Globus pallidus (tissue), 1 donor: ENCODE results near the gene CBY1.

Experiments
- DNase-seq: peaks from one replicate; pipeline ENCODE4 v3.0.0-alpha.2; 2015; ENCODE audit warnings: low spot score

Gene CBY1

DNA sequence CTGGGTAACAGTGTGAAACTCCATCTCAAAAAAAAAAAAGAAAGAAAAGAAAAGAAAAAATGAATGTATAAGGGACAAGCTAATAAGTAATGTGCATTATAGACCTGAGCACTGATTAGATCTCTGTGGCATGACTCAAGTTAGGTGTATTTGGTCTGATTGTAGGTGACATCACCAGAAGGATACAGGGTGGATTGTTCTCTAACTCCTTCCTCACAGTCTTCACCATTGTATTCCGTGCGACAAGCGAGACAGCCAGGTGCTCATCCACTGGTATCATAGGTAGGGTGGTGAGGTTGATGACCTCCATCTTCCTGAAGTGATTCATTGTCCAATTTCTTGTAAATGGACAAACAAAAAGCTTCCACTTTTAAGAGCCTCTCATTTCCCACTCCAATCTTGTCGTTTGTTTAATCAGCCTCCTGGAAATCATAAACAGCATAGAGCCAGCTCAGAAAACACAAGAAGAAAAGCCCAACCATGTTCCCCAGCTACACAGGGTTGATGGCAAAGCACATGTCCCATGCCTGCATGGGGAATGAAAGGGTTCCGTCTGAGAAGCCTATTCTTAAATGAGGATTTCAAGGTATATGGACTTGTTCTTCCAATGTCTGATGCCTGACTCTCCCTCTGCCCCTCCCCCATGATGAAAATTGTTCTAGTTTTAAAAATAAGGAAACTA lies 6.5 kb upstream of the CBY1 start:
- DNase-seq: no peak

DNA sequence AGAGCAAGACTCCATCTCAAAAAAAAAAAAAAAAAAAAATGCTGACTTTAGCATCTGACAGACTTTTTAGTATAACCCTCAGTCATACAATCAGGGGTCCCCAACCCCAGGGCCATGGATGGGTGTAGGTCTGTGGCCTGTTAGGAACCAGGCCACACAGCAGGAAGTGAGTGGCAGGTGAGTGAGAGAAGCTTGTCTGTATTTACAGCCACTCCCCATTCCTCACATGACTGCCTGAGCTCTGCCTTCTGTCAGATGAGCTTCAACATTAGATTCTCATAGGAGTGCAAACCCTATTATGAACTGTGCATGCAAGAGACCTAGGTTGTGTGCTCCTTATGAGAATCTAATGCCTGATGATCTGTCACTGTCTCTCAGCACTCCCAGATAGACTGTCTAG lies 3.6 kb upstream of the CBY1 start:
- DNase-seq: no peak

DNA sequence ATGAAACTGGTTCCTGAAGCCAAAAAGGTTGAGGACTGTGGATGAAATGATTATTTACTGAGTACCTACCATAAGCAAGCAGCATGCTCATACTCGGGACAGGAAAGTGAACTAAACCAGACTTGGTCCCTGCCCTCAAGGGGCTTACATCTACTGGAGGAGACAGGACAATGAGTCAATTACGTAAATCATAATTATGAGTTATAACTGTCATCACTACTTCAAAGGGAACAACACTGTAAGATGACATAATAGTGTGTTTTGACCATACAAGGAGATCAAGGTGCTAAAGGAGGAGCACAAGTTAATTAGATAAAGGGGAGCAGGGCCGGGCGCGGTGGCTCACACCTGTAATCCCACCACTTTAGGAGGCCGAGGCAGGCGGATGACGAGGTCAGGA lies 2.7 kb upstream of the CBY1 start:
- no peak for DNase-seq

DNA sequence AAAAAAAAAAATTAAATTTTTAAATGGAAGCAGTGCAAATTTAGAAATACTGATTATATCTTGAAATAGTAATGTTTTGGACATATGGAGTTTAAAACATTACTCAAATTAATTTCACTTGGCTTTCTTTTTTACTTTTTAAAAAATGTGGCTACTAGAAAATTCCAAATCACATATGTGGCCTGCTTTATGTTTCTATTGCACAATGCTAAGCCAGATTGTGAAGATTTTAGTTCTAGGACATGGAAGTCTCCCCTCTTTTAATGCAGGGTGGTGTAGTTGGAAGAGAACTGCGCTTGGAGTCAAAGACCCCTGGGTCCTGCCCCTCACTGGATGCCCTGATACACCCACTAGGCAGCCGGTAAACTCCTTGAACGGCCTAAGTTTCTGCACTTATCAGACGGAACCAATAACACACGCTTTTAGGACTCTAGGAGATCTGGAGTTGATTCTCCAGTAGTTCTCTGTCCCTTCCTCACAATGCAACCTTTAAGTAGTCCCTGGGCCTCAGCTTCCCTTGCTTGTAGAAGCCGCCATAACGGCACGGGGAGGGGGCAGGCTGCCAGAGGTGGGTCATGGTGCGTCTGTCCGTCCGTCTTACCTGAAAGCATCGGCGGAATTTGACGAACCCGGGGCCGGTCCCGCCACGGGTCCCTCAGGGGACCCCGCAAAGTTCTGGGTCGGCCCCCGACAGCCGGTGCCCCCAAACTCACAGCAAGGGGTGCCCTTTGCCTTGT lies 751 bp upstream of the CBY1 start:
- DNase-seq: no peak

DNA sequence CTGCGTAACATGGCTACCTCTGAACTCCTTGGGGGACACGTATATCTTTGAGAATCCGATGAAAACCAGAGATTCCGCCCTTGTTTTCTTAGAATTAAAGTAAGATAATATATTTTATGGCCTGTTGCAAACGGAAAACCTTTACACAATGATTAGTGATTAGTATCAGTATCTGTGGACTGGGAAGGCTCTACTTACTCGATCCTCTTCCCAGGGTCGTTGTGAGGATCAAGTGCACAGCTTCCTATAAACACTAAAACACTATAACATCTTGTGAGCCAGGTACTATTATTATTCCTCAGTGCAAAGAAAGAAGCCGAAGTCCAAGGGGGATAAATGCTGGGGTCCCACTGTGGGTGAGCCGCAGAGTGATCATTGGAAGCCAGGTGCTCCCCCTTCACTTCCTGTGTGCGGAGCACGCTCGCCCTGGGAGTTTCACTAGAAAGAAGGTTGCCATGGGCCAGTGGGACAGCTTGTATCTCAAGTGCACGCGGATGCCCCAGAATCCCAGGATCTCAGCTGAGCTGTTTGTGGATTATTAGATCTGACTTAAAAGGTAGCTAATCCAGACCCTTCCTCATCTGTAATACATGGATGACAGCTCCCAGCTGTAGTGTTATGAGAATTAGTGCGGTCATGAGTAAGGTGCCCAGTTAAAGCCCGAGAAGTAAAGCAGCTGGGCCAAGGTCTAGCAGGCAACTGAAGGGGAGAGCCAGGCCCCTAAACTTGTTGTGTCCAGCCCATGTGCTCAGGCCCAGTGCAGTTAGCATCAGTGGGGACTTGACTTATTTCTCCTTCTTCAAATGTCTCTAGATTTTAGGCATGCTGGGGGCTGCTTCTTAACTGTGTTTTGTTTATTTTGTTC lies 839 bp downstream of the CBY1 start:
- DNase-seq: no peak

DNA sequence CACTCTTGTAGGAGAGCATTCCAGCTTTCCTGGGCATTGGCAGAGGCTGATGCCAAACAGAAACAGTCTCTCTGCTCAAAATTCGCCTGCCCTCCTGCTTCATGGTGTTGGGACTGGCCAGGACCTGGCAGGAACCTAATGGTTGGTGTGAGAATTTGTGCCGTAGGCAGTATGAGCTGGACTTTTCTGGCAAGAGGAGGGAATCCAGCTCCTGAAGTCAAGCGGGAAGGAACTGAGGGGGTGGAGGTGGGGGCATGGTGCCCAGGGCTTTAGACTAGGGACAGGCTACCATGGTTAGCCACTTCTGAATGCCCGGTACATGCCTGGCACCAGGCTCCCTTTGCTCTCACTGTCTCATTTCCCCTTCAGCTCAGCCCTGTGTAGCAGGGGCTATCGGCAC lies 18.4 kb downstream of the CBY1 start:
- peak; percentile 57 for DNase-seq

DNA sequence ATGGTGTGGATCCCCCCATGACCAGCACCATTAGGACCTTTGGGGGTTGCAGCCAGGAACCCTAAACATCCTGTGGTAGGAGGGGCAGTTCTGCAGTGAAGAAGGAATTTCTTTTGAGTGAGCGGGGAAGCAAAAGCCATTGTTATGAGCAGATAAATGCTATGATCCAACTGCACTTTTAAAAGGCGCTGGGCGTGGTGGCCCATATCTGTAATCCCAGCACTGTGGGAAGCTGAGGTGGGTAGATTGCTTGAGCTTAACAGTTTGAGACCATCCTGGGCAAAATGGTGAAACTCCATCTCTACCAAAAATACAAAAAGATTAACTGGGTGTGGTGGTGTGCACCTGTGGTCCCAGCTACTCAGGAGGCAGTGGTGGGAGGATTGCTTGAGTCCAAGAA lies 19.4 kb downstream of the CBY1 start:
- DNase-seq: no peak

DNA sequence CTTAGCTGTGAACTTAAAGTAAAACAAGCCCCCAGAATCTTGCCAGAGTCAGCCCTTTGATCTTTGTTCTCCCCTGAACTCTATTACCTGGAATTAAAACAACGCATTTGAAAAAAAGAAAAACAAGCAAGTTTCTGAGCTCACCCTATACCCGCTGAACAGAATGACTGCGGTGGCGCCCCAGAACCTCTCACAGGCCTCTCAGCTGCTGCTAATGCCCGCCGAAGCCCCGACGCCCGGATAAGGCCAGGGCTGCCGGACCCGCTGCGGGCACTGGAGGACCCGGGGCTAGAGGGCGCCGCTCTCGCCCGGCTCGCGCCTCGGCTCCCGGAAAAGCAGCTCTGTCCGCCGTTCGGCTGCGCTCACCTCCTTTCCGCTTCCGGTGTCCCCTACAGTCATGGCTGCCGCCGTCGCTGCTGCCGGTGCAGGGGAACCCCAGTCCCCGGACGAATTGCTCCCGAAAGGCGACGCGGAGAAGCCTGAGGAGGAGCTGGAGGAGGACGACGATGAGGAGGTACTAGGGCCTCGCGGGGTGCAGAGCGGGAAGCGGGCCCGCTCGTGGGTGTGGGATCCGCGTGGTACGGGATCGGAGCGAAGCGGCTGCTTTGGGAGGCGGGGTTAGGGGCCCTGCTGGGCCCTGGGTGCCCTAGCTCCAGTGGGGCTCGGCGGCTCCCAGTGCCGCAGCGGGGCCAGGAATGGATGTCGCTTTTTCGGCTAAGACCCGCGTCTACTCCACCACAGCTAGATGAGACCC lies 25.3 kb downstream of the CBY1 start, which contains the start of gene TOMM22:
Gene TOMM22 (plus strand): TSS at position 376 of the 754 bp plus-strand sequence. CDS start 22 bp downstream, at position 398.
- DNase-seq: peak; percentile 87

DNA sequence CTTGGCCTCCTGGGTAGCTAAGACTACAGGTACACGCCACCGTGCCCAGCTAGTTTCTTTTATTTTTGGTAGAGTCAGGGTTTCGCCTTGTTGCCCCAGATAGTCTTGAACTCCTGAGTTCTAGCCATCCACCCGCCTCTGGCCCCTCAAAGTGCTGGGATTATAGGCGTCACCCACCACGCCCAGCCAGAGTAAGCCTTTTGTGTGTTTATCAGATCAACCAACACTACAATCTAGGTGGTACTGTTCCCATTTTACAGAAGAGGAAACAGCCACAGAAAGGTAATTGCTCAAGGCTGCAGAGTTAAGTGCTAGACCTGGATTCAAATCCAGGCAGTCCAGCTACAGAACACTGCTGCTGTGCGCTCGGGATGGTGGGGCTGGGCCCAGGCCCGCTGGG lies 28.5 kb downstream of the CBY1 start:
- DNase-seq: no peak

DNA sequence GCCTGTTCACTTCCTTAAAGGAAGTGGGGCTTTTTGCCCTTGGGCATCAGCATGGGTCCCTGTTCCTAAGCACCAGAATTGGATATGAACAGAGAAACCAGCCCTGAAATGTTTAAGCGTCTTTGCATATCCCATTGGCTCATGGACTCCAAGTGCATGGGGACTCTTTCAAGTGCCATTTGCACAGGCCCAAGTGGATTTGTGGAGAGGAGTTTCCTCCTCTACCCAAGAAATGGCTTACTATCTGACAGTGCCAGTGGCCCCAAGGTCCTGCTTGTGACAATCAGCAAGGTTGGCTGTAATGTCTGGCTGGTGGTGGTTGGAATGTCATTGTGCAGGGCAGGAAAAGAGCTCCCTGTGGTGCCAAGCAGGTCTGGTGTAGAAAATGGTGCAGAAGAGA lies 29.3 kb downstream of the CBY1 start:
- no peak for DNase-seq

DNA sequence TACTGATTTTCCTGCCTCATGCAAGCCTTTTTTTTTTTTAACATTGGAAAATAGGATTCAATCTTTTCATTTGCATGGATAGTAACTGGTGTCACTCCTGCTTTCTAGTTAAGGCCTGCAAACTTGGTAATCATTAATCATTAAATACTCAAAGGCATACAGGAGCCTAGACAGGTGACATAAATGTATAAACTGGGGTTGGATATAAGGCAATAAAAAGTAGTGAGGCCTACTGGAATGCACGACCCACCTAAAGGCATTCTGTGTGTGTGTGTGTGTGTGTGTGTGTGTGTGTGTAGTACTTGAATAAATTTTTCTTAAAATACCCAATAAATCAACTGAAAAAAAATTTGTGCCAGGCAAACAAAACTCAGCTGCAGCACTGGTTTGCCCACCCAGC lies 33.2 kb downstream of the CBY1 start:
- no peak for DNase-seq

DNA sequence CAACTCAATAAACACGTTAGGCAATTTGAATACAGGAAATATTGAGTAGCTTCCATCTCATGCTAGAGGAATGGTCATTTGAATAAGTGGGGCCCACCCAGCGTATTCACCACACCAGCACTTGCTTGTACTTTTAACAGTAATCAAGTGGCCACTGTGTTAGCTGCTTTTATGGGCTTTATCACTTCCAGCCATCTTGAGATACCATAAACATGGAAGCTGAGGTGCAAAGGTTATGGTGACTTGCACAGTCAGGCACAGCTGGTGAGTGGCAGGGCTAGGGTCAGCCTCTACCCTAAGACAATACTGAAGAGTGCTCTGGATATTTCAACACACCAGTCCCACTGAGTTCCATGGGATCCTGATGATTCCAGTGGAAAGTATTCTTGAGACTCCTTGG lies 37.6 kb downstream of the CBY1 start:
- DNase-seq: no peak

DNA sequence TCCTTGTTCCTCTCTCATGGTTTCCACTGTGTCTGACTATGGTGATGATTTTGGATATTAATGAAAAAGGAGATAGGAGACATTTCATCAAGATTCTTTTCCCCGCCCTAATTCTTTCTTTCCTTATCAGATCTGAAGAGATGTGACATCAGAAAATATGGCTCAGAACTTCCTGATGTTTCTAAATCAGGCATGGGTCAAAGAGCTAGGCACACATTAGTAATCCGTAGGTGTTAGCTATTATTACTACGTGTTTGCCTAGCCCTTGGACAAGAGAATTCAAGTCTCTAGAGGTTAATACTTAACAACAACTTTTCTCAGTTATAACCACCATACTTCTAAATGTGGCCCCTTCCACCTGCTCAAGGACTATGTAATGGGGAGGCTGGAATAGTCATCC lies 38.5 kb downstream of the CBY1 start:
- DNase-seq: no peak

DNA sequence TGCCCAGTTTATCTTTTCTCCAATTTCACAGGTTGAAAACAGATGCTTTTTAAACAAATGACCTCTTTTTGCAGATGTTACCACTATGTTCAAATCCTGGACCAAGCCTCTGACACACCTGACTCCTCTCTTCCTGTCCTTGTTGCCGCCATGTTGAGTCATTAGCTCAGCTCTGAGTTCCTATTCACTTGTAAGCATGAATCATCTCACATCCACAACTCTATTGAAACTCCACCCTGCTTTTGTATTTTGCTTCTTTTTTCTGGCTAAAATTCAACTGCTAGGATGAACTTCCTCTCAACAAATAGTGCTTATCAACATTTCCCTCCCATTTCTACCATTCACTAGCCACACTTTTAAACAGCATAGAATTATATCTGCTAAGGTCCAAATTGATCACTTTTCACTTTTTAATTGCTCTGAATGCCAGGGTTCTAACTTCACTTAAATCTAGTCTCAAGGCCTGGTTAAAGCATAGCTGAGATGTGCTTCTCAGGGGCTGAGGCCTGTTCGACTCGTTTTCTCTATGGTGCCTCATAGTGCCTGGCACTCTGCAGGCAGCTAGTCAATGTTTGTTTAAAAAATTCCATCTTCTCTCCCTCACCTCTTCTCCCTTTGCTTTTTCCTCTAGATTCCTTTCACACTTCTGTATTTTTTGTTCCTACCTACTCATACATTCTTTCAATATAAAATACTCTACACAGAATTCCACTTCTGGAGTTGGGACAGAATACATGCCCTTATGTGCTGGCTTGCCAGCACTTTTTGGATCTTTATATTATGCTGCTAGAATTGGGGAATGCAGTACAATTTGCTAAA lies 40.4 kb downstream of the CBY1 start:
- DNase-seq: no peak

DNA sequence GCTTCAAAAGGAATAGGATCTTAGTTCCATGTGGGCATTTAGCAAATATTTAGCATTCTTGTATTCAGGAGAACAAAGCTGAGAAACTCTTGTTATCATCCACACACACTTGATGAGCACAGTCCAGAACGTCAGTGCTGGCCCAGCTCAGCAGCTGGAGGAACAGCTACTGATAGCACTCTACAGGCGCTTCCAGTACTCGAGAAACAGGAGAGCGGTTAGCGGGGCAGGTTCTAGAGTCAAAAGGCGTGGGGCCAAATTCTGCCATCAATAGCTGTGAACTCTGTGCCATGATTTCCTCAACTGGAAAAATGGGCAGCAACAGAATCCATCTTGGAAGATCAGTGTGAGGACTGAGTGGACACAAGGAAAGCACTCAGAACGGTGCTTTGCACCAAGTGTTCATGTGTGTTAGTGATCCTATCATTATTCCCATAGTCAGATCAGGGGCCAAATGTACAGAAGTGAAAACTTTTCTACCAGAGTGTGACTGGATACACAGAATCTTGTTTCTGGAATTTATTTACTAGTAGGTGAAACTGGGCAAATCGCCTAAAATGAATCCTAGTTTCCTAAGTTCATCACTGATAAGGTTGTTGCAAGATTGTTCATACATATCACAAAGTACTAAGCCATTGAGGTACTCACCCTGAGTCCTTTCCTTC lies 41.1 kb downstream of the CBY1 start:
- DNase-seq: no peak

DNA sequence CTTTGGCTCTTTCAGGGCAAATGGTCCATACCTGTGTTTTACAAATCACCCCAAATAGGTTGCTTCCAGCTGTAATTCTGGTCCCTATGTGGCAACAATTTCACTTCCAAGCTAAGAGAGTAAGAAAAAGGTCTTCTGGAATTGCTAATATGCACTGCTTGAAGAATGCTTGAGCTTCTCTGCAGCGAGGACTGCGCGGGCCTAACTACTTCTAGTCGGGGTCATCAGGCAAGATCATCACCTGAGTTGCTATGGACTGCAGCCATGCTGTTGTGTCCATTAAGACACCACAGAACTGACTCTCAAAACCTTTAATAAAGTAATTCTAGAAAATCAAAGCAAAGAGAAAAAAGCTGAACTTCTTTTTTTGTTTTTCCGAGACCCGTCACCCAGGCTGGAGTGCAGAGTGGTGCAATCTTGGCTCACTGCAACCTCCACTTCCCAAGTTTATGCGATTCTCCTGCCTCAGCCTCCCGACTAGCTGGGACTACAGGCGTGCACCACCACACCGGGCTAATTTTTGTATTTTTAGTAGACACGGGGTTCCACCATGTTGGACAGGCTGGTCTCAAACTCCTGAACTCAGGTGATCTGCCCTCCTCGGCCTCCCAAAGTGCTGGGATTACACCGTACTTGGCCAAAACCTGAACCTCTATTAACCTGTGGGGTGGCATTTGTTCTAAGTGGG lies 42.1 kb downstream of the CBY1 start:
- no peak for DNase-seq

DNA sequence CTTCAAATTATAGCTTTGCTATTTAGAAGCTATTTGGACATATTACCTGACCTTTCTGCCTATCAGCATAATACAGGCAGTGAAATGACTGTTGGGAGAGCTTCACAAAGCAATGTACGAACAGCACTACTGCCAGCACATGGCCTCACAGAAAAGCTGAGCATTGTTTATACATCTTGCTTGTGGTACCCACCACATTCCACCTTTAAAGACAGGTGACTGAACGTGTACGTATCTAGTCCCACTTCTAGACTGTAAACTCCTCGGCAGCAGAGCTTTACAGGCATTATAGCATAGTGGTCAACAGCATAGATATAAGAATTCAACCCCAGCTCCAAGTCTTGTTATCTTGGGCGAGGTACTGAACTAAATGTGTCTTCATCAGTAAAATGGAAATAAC lies 42.7 kb downstream of the CBY1 start:
- DNase-seq: no peak

DNA sequence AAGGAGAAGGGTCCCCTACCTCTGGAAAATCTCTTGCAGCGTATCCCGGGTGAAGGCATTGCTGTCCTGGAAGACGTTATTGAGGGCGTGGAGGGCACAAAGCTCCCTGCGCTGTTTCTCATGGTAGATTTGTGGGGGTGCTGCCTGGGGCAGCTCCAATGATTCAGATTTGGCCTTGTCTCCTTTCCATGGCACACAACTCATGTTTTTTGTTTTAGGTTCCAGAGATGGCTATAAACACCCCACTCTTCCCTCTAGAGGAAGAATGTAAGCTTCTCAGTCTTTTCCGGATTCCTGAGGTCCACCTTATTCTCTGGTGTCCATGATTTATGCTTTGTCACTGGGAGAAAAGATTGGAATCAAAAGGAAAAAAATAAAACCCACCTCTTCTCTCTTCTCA lies 43.3 kb downstream of the CBY1 start:
- DNase-seq: no peak

DNA sequence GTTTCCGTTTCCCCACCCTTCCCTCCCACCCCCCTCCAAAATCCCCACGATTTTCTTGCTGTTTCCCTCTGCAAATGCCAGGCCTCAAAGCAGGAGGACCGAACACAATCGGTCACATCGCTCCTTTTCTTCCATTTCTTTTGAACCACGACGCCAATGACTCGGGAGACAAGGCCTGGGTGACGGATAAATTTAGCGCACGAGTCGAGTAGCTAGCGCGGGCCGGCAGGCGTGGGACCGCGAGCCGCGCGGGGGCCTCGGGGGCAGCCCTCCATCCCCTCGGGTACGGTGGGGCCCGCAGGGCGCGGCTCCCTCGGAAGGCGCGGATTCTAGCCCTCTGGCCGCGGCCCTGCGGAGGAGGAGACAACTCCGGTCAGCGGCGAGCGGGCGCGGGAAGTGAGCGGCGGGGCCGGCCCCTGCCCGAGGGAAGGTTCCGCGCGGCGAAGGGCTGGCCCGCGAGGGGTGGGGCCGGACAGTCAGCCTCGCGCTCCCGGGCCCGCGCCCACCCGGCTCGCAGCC lies 43.9 kb downstream of the CBY1 start:
- DNase-seq: no peak
